IPS DF 6.9 (cell line): ENCODE data around the gene COL23A1.

Source experiments
- DNase-seq: peaks from one replicate; pipeline ENCODE4 v3.0.0-alpha.2; 2013; ENCODE audit warnings: low read depth, low spot score
- H3K27ac ChIP-seq: one replicate; pipeline ENCODE4 v1.5.1; 2013; ENCODE audit warnings: low read length, control low read depth
- H3K27me3 ChIP-seq: 2 replicates; pipeline ENCODE4 v1.6.1; 2013; ENCODE audit warnings: mild to moderate bottlenecking, low read length; ENCODE audit not compliant: control insufficient read depth, insufficient read depth
- H3K36me3 ChIP-seq: 2 replicates; pipeline ENCODE4 v1.6.1; 2013; ENCODE audit warnings: low read length; ENCODE audit not compliant: control insufficient read depth, insufficient read depth
- H3K4me1 ChIP-seq: 2 replicates; pipeline ENCODE4 v1.6.1; 2013; ENCODE audit warnings: low read length; ENCODE audit not compliant: control insufficient read depth, insufficient read depth
- H3K4me3 ChIP-seq: 2 replicates; pipeline ENCODE4 v1.5.1; 2013; ENCODE audit warnings: mild to moderate bottlenecking, low read length
- H3K9me3 ChIP-seq: 2 replicates; pipeline ENCODE4 v1.6.1; 2013; ENCODE audit warnings: low read length, inconsistent platforms; ENCODE audit not compliant: control insufficient read depth, insufficient read depth
- WGBS: extraction: QIAGEN DNeasy Blood & Tissue Kit; methylation state at CpG from one replicate; pipeline ENCODE4 v1.1.7; 2013; ENCODE audit warnings: mixed read lengths, missing lambda C conversion rate; ENCODE audit not compliant: insufficient read length, insufficient coverage; 5-methylcytosine and 5-hydroxymethylcytosine counted together

Gene COL23A1

DNA sequence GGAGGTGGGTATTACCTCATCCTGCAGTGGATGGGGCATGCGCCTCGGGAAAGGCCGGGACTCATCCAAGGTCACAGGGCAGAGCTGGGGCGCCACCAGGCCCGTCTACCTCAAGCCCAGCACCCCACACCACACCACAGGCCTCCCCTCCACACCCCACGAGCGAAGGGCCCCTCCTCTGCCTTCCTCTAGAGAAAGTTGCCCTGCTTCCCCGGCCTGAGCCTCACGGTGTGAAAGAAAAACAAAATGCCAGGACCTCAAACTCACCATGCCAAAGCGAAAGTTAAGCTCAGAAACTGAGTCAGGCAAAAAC, 161.1 kb downstream of the COL23A1 start:
- Histone ChIP-seq H3K4me1 (peaks cover 8% of the 10 kb centered on the region), H3K4me3 (no peak overlapping the region), H3K36me3 (no peaks in the 10 kb centered on the region), H3K27me3 (no peaks in the 10 kb centered on the region), H3K27ac (no peak overlapping the region), H3K9me3 (no peaks in the 10 kb centered on the region)
- no peak for DNase-seq
- no CpG with 5 or more reads among the region's 10 CpGs for WGBS

DNA sequence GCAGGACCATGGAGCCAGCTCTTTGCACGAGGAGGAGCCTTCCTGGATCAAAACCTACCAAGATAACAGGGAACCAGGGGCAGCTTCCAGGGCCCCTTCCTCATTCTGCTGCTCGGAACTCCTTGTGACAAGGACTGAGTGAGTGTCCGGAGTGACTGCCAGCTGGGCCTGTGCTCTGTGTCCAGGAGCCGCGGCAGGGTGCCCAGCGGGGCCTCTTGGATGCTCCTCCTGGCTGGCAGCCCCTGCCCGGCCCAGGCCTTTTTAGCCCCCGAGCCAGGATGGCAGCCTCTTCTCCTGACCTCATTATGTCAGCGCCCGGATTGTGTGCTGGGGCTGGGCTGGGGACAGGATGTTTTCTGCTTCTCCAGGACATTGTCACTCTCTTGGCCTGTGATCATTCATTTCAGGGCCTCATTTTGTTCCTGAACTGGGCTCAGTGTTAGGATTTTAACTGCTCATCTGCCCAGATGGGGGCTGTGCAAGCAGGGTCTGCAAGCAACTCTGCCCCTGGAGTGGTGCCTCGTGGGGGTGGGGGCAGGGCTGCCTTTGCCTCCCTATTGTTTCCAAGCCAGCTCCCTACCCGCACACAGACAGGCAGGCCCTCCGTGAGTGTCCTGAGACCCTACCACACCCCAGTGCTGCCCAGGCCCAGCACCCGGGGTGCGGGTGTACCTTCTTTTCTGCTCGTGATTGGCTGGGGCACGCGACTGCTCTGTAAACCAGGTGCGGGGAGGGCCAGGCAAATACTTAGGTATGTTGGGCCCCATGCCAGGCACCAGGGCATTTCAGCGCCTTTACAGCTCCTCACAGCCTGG, 161.6 kb downstream of the COL23A1 start:
- DNase-seq = no peak
- Histone ChIP-seq H3K36me3 (no peaks in the 10 kb centered on the region), H3K9me3 (no peaks in the 10 kb centered on the region), H3K4me3 (no peak overlapping the region), H3K27ac (no peak overlapping the region), H3K27me3 (no peaks in the 10 kb centered on the region), H3K4me1 (peaks cover 8% of the 10 kb centered on the region)
- no CpG with 5 or more reads among the region's 20 CpGs for WGBS

DNA sequence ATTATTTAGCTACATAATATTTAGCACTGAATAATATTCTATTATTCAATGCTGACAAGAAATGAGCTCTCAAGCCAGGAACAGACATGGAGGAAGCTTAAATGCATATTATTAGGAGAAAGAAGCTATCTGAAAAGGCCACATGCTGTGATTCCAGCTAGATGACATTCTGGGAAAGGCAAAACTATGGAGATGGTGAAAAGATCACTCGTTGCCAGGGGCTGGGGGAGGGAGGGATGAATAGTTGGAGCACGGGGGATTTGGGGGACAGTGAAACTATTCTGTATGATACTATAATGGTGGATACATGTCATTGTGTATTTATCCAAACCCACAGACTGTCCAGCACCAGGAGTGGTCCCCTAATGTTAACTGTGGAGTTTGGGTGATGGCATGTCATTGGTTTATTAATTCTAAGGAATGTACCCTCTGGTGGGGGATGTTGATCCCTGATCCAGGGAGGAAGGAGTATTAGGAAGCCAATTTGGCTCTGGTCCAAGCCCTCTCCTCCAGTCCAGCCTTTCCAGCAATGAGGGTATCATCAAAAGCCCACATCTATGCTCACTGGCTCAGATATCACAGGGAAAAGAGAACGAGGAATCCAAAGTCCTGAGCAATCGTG, 162.5 kb downstream of the COL23A1 start:
- Histone ChIP-seq H3K9me3 (no peaks in the 10 kb centered on the region), H3K4me1 (peaks cover 8% of the 10 kb centered on the region), H3K4me3 (no peak overlapping the region), H3K27me3 (no peaks in the 10 kb centered on the region), H3K36me3 (no peaks in the 10 kb centered on the region), H3K27ac (no peak overlapping the region)
- WGBS = no CpG with 5 or more reads among the region's 4 CpGs
- DNase-seq = no peak

DNA sequence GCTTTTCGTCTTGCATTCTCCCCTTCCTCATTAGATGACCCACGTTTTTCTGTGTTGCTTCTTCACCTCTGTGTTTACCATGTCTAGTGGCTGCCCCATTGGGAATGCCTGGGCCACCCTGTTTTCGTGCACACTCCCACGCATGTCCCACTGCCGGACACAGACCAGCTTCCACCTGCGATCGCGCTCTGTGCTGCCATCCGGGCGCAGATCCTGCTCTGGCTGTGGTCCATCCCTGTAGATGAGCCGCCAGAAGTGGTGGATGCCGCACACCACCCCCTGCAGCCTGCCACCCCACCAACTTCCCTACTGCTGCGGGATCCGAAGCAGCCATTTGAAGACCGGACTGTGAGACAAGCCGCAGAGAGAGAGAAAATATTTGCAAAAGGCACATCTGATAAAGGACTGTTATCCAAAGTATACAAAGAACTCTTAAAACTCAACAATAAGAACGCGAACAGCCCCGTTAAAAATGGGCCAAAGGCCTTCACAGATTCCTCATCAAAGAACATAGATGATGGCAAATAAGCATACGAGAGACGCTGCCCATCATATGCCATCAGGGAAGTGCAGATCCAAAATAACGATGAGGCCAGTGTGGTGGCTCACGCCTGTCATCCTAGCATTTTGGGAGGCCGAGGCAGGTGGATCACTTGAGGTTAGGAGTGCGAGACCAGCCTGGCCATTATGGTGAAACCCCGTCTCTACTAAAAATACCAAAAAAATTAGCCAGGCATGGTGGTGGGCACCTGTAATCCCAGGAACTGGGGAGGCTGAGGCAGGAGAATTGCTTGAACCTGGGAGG, 163.7 kb downstream of the COL23A1 start:
- no peak for DNase-seq
- H3K36me3 ChIP-seq = no peaks in the 10 kb centered on the region
- H3K27me3 ChIP-seq = no peaks in the 10 kb centered on the region
- H3K4me1 ChIP-seq = peaks cover 8% of the 10 kb centered on the region
- H3K9me3 ChIP-seq = no peaks in the 10 kb centered on the region
- H3K4me3 ChIP-seq = no peak overlapping the region
- WGBS = no CpG with 5 or more reads among the region's 26 CpGs
- no peak overlapping the region for H3K27ac ChIP-seq

DNA sequence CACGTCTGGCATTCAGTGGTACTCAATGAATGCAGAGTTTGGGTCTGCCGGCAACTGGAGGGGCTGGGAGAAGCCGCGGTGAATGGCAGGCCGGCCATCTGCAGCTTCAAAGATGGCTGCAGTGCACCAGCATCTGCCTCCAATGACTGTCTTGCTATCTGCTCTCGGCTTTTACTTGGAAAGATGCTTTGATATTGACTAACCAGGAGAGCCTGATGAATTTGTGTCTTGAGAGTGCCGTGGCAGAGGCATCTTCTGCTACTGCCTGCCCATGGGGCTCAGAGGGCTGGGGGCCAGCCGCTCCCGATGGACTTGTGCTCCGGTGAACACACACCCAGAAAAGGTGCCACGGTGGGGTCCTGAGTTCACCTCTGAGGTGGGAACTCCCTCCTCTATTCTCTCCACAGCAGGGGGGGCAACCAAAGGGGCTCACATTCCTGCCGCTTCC, 164.5 kb downstream of the COL23A1 start:
- no CpG with 5 or more reads among the region's 12 CpGs for WGBS
- Histone ChIP-seq H3K9me3 (no peaks in the 10 kb centered on the region), H3K27me3 (no peaks in the 10 kb centered on the region), H3K27ac (no peak overlapping the region), H3K36me3 (no peaks in the 10 kb centered on the region), H3K4me1 (peaks cover 8% of the 10 kb centered on the region), H3K4me3 (no peak overlapping the region)
- no peak for DNase-seq

DNA sequence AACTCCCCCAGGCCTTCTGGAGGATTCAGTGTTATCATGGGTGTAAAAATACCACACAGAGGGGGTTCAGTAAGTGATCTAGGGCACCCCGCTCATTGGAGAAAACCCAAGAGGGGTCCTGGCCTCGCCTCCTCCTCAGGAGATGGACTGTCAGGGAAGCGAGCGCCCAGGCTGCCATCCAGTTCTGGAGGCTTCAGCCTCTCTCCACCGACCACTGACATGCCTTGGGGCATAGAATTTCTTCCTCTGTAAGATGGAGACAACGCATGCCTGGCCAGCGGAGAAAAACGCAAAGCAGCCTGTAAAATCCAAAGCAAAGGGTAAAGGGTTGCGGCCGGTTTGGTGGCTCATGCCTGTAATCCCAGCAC, 165.4 kb downstream of the COL23A1 start:
- DNase-seq = no peak
- no CpG with 5 or more reads among the region's 10 CpGs for whole genome bisulfite sequencing
- Histone ChIP-seq H3K27ac (no peak overlapping the region), H3K36me3 (no peaks in the 10 kb centered on the region), H3K27me3 (no peaks in the 10 kb centered on the region), H3K4me1 (peaks cover 10% of the 10 kb centered on the region), H3K4me3 (no peak overlapping the region), H3K9me3 (no peaks in the 10 kb centered on the region)

DNA sequence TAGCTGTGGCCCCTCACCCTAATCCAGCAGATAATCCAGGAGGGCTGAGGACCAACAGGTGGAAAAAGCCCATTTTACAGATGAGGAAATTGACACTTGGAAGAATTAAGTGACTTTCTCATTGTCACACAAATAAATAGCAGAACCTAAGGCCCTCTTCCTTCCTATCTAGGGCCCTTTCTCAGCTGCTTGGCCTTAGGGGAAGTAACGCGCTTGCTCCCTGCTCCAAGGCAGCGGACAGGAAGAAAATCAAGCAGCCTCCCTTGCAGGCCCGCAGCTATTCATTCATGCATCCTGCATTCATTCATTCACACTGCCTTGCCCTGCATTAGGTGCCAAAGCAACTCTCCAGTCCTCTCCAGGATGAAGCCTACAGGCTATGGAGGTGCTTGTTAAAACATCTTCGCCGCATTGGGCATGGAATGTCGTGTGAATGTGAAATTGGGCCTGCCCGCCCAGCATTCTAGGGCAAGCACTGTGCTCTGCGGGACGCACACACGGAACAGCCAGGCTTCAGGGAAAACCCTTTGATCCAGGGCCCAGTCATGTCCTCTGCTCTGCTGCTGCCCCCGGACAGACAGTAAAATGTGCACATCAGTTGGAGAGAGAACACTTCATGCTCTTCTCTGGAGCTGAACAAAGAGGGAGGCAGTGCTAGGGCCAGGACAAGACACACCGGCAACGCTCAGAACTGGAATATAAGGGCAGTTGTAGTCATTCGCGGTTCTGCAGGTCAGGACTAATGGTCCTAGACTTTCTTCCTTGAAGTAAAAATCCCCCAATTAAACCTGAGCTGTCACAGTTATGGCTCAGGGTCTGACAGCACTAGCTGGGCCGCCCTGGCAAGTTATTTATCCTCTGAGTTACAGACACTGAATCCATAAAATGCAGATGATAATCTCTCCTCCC, 166.0 kb downstream of the COL23A1 start:
- H3K4me1 ChIP-seq = peaks cover 7% of the 10 kb centered on the region
- no peak for DNase-seq
- no peaks in the 10 kb centered on the region for H3K36me3 ChIP-seq
- no peak overlapping the region for H3K27ac ChIP-seq
- no CpG with 5 or more reads among the region's 17 CpGs for WGBS
- no peak overlapping the region for H3K4me3 ChIP-seq
- no peaks in the 10 kb centered on the region for H3K27me3 ChIP-seq
- H3K9me3 ChIP-seq = no peaks in the 10 kb centered on the region

DNA sequence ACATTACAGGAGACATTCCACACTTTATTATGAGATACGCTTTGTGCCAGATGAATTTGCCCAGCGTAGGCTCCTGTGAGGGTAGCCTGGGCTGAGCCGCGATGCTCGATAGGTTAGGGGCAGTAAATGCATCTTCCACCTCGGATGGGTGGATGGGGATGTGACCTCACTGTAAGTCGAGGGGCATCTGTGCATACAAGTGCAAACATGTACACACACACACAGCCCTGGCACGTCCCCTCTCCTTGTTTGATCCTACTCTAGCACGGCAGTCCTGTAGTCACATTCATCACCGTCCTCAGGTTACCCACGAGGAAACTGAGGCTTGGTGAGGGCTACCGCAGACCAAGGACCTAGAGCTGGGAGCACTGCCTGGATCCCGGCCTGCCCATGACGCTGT, 166.8 kb downstream of the COL23A1 start:
- Histone ChIP-seq H3K9me3 (no peaks in the 10 kb centered on the region), H3K4me1 (peaks cover 6% of the 10 kb centered on the region), H3K27ac (no peak overlapping the region), H3K27me3 (no peaks in the 10 kb centered on the region), H3K4me3 (no peak overlapping the region), H3K36me3 (no peaks in the 10 kb centered on the region)
- no peak for DNase-seq
- WGBS = no CpG with 5 or more reads among the region's 14 CpGs

DNA sequence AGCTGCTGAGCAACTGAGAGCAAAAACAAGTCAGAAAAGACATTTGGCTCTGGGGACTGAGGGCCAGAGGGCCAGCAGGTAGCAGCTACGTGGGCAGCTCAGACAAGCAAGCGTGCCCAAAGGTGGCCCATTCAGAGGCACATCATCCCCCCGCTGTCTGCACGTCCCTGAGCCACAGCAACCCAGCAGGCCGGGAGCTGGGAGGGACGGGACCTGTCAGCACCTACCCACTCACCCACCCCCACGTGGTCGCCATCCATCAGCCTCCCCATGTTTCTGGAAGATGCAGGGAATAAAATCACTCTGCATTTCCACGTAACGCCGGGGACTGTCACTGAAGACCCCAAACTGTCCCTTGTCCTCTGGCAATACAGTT, 167.8 kb downstream of the COL23A1 start:
- WGBS = no CpG with 5 or more reads among the region's 11 CpGs
- Histone ChIP-seq H3K36me3 (no peaks in the 10 kb centered on the region), H3K4me1 (peaks cover 6% of the 10 kb centered on the region), H3K4me3 (no peak overlapping the region), H3K27me3 (no peaks in the 10 kb centered on the region), H3K27ac (no peak overlapping the region), H3K9me3 (no peaks in the 10 kb centered on the region)
- DNase-seq = no peak
